HL-60 (cell line): ENCODE measurements around the gene TRAPPC2.

Experiments
- GABPA ChIP-seq: IDR thresholded peaks from 2 replicates; pipeline ENCODE4 v1.6.1; 2012; ENCODE audit warnings: low read depth
- POLR2AphosphoS5 ChIP-seq: IDR thresholded peaks from 2 replicates; pipeline ENCODE4 v1.6.1; 2012; ENCODE audit warnings: low read depth
- SPI1 ChIP-seq: IDR thresholded peaks from 2 replicates; pipeline ENCODE4 v1.6.1; 2012; ENCODE audit warnings: low read depth, mild to moderate bottlenecking, borderline replicate concordance
- TF ChIP-seq, protein P1 (sequence below): IDR thresholded peaks from one replicate; pipeline ENCODE4 v1.5.1; 2011; ENCODE audit warnings: low read length, control low read depth, inconsistent platforms; ENCODE audit not compliant: insufficient read depth

DNA sequence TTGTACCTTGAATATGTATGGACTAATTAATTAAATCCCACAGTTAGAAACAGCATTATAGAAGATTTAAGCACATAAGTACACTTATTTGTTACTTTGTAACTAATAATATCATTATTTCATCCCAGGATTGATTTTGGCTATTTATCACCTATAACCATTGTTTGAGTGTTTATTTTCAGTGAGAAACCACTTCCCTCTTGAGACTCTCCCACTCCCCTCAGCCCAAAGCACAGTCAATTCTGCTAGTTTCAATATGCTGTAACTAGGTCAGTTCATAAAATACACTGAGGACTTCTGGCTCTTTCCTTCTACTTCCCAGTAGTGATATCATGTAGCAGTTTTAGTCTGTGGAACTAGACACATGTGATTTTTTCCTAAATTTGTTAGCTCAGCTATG is 16.4 kb upstream of the TRAPPC2 start:
- TF ChIP-seq SPI1 (no peak), GABPA (no peak), POLR2AphosphoS5 (no peak)
- TF ChIP-seq, protein P1, sequence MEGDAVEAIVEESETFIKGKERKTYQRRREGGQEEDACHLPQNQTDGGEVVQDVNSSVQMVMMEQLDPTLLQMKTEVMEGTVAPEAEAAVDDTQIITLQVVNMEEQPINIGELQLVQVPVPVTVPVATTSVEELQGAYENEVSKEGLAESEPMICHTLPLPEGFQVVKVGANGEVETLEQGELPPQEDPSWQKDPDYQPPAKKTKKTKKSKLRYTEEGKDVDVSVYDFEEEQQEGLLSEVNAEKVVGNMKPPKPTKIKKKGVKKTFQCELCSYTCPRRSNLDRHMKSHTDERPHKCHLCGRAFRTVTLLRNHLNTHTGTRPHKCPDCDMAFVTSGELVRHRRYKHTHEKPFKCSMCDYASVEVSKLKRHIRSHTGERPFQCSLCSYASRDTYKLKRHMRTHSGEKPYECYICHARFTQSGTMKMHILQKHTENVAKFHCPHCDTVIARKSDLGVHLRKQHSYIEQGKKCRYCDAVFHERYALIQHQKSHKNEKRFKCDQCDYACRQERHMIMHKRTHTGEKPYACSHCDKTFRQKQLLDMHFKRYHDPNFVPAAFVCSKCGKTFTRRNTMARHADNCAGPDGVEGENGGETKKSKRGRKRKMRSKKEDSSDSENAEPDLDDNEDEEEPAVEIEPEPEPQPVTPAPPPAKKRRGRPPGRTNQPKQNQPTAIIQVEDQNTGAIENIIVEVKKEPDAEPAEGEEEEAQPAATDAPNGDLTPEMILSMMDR = no peak
